ELR (cell line): Measurements from ENCODE around the gene GLRX5.
"Not testable (repeated sequence)": the region's sequence is repeated elsewhere in the genome, so short reads cannot be mapped to it uniquely, and the experiment has no call there.

Experiments
- DNase-seq: peaks from one replicate; pipeline ENCODE4 v3.0.0-alpha.2; 2015; ENCODE audit warnings: low read depth

GLRX5 gene

DNA sequence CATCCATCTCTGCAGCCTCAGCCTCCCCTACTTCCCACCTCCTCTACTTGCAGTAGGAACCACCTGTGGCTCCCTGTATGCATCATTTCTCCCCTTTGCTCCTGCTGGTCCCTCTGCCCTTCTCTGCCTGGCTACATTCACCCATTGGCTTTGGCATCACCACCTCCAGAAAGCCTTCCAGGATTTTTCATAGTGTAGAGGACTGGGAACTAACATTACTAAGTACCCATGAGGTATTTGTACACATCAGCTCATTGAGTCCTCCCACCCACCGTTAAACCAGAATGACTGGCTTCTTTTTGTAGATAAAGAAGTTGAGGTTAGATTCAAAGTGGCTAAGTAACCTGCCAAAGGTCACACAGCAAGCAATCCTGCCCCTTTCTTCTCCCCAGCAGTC, 35.5 kb upstream of the GLRX5 start:
- no peak for DNase-seq

DNA sequence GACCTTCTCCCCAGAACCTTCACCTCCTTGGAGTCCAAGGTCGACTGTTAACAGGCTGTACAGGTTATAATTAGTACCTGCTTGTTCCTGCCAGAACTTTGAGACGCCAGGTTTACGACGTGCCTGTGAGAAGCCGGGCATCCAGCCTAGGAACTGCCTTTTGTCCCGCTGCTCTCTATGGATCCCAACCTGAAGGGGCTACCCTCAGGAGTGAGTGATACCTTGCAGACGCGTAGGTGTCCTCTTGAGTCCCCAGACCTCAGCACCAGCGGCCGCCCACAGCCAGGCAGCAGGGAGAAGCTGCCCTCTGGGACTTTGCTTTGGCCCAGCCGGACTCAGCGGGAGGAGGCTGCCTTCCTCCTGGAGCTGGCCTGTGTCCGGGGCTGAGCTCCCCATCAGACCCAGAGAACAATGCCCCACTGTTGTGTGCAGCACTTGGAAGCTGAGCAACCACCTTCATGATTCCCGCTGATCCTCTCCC, 34.6 kb upstream of the GLRX5 start:
- DNase-seq, result no peak

DNA sequence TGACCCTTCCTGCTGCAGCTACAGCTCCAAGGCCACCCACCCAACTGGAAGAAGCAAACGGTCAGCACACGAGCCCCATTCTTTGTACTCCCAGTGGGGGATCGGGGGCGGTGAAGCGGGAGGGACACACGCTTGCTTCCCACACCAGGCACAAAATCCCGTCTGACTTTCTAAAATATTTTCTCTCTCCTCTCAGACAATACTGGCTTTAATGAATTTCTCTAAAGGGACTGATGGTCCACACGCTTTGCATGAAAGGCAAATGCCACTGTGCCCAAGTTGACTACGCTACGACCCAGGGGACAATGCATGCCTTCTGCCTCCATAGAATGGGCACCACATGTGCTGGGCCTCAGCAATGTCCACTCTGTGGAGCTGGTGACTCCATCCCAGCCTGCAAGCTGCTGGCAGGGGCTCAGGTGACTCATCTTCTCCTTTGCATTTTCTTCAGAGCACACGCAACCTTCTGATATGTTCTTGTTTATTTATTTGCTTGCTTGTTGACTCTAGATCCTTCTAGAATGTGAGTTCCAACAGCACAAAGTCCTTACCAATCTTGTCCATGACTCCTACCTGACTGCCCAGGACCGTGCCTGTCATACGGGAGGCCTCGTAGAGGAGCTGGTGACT, 34.0 kb upstream of the GLRX5 start:
- DNase-seq, result peak; percentile 93

DNA sequence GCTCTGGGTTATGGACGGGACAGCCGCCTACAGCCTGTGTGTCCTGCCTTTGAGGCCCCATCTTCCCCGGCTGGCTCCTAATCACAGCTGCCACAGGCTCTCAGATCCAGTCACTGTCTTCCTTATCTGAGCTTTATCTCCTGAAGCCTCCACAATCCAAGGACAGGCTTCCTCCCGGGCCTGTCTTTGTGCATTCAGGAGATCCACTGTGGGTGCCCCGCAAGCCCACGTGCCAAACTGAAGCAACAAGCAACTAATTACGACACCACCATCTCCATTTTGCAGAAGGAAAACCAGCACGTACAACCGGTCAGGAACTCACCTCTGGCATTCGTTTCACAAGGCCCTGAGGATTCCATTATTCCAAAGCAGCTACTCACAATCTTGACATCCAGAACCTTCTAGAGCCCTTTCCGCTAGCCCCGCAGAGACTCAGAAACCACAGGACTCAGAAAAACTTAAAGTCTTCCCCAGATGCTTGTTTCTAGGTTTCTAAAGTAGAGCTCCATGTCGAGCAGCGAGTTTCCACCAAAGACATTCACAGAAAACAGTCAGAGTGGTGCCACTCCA, 32.4 kb upstream of the GLRX5 start:
- no peak for DNase-seq

DNA sequence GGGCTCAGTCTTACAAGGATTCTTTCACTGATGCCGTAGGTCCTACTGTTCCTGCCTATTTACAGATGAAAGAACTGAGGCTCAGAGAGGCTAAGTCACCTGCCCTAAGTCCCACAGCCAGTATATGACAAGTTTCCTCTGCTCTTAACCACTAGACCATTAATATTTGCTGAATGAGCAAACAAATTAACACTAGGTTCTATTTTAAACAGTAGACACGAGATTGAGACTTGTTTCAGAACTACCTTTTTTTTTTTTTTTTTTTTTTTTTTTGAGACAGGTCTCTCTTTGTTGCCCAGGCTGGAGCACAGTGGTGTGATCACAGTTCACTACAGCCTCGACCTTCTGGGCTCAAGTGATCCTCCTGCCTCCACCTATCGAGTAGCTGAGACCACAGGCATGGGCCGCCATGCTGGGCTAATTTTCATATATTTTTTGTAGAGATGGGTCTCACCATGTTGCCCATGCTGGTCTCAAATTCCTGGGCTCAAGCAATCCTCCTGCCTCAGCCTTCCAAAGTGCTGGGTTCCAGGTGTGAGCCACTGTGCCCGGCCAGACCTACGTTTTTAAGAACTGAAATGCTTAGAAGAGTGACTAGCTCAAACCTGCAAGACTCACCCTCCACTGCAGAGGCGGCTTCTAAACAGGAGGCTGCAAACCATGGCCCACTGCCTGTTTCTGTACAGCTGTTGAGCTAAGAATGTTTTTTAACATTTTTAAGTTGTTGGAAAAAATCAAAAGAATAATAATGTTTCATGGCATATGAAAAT, 31.3 kb upstream of the GLRX5 start:
- DNase-seq, result no peak

DNA sequence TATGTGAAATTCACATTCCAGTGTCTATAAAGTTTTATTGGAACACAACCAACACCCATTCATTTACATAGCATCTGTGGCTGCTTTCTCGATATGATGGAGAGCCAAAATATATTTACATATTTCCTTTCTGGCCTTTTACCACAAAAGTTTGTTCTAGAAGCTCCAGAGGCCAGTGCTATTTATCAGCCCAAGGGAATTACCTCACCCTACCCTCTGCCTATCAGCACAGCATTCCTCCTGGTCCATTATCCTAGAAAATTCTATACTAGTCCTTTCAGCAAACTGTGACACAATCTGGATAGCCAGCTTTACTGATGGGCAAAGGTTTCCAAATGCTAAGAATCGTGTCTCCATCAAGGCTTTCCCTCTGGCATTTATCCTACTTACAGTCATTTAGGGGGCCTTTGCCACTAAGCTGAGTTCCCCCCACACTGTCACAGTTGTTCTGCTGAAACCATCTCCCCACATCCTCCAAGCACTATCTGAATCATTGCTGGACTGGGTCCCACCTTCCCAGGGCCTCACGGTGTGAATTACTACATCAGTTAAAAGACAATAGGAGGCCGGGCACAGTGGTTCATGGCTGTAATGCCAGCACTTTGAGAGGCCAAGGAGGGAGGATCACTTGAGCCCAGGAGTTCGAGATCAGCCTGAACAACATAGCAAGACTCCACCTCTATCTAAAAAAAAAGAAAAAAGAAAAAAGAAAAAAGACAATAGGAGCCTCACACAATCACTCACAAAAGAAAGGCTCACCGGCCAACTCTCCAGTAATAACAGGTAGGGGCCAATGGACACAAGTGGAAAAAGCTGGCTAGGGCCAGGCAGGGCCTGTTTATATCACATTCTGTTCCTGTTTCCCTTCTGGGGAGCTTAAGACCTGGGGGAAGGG, 30.5 kb upstream of the GLRX5 start:
- peak; percentile 82 for DNase-seq

DNA sequence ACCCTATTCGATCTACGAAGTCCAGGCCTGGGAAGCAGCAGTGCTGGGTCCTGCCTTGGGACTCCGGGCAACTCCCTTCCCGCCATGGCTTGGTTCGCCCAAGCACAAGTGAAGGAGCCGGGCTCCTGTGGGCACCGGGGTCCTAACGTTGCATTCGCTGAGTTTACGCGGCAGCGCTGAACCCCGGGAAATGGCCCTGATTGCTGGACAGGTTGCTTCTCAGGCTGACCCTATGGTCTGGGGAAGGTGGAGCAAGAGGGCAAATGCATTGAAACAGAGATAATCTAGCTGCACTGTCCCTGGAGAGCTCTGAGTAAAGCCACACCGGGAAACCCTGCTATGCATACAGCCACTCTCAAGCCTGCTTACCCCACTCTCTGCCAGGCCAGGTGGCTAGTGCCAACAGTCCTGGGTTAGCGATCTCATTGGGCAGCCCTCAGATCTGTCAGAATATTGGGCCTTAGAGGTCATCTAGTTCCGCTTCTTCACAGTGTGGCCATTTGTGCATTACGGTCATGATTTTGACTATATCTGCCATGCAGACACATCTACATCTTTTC, 29.7 kb upstream of the GLRX5 start:
- DNase-seq, result no peak

DNA sequence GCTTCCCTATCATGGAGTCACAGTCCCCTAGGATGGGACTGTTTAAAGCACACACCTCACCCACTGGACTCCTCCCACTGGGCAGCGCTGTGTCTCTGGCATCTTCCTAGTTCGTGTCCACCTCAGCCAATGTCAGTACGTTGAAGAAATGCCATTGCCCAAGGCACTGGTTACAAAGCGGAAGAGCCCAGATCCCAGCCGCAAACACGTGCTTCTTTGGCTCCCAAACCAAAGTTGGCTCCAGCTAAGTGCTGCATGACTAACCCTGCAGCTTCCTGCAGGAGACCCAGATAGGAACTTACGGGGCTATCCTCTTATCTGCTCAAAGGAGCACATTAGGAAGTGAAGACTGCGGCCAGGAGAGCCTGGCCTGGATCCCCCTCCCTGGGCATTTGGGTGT, 27.7 kb upstream of the GLRX5 start:
- peak; percentile 100 for DNase-seq

DNA sequence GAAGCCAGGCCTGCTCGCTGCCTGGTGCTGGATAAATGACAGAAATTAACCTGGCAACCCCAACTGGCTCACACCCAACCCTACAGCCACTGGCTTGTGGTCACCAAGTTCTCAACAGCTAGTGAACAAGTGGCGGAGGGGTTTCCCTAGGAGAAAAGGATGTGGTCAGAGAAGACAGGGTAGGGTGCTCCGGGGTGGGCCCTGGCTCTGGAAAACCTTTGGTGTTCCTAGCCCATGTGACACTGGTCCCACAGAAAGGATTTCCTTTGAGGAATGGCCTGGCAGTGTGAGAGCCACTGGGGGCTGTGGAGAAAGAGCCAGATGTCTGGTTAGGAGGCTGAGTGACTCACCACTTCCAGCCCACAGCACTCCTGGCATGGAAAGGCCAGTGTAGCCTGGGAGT, 27.1 kb upstream of the GLRX5 start:
- DNase-seq, result peak; percentile 91

DNA sequence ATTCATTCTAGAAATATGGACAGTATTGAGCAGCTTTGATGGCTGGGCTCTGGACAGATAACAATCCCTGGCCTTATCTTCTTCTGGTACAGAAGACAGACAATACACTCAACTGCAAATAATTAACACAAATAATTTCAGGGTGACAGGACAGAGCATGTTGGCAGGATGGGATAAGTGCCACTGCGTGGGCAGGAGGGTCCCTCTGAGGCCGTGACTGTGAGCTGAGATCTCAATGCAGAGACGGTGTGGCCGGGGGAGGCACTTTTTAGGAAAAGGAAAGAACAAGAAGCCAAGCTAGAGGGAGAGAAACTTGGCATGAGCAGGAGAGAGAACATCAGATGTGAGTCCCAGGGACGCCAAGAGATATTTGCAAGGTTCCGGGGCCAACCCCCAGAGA, 26.5 kb upstream of the GLRX5 start:
- DNase-seq, result no peak

DNA sequence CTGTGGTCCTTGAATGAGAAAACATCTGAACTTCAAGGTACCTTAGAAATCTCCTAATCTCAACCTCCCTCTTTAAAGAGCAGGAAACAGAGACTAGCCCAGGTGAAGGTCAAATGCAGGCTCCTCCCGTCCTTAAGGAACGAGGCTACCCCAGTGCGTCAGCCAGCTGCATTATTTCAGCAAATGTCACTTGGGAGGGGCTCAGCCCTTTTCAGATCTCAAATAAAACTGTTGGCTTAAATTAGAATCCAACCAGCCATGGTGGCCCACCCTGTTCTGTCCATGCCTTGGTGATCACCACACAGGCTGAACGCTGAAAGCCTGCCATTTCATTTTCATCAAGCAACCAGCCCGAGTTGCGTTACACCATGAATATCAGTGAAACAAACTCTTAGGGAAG, 25.4 kb upstream of the GLRX5 start:
- no peak for DNase-seq

DNA sequence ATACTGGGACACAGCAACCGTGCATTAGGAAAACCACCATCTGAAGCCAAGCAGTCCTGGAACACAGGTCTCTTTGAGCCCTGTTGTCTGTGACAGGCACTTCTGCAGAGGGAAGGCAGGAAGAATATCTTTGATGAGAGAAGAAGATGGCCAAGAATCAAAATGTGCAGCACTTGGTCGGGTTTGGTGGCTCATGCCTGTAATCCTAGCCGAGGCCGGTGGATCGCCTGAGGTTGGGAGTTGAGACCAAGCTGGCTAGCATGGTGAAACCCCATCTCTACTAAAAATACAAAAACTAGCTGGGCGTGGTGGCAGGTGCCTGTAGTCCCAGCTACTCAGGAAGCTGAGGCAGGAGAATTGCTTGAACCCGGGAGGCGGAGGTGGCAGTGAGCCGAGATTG, 24.5 kb upstream of the GLRX5 start:
- not testable (repeated sequence) for DNase-seq

DNA sequence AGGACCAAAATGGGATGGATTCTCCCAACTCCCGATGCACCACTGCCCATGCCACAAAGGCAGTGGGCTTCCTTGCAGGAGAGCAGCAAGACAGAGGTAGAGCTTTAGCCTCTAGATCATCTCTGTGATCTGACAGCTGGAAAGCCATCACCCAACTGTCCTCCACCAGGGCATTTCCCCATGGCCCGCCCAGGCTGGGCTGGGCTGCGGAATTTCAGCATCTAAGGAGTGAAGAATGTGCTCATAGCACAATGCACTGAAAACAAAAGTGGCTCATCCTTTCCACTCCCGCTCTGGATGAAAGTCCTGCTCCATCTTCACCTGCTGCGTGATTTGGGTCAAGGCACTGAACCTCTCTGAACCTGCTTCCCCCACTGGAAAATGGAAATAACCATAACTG, 24.0 kb upstream of the GLRX5 start:
- DNase-seq, result no peak

DNA sequence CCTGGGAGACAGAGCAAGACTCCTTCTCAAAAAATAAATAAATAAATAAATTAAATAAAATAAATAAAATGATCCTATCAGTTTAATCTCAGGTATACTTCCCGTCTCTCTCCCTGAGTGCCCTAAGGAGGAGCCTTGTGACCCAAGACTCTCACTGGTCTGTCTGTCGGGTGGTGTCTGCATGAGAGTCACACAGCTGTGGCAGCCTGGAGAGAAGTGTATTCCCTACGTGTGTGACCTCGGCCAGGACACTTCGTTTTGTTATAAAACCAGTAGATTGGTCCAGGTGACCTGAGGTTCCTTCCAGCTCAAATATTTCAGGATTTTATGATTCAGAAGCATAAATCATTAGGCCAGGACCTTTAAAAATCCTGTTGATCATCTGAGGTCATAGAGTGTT, 23.2 kb upstream of the GLRX5 start:
- no peak for DNase-seq

DNA sequence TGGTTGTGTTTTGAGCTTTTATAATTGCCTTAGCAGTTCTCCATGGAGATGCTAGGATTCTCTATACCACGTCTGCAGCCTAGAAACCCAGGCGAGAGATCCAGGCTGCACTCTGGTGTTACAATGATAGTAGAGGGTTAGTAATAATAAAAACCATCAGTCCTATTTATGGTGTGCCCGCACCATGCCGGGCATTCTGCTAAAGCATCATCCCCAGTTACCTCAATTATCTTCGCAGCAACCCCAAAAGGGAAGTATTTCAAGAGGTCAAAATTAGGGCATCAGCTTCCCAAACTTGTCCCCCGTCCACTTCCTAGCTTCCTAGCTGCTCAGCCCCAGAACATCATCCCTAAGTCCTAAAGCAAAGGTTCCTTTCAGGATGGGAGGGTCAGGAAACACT, 21.6 kb upstream of the GLRX5 start:
- no peak for DNase-seq

DNA sequence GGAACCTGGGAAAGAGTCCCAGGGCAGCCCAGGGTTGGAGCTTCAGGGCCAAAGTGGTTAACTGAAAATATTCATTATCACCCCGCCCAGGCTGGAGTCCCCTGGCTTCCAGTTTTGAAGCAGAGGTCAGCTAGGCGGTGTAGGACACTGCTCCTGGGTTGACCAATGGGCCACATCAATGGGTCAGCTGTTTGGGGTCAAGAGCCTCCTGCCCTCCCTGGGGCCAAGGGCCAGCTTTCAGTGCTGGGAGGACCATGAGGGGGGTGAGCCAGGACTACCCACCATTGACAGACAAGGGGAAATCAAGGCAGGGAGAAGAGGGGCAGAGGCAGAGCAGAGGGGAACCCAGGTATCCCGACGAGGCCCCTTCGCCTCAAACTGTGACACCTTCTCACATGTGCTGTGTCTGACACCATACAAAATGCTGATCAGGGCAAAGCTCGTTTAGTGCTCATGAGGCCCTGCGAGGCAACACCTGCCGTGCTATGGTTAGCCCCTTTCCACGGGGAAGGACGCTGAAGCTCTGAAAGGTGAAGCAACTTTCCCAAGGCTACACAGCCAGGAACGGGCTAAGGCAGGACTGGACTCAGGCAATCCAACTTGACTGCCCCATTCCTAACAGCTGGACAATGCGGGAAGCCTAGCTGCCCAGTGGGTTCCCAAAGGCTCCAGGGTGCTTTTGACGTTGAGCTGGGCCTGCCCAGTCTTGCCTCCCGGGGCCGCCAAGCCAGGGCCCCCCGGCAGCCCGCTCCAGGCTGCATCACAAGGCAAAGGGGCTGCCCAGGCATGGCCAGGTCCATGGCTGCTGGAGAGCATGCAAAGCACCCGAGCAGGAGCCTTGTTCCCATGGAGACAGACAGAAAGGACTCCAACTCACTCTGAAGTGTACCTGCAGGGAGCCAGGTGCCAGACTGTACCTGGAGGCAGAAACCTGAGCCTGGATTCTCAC, 20.4 kb upstream of the GLRX5 start:
- DNase-seq, result no peak

DNA sequence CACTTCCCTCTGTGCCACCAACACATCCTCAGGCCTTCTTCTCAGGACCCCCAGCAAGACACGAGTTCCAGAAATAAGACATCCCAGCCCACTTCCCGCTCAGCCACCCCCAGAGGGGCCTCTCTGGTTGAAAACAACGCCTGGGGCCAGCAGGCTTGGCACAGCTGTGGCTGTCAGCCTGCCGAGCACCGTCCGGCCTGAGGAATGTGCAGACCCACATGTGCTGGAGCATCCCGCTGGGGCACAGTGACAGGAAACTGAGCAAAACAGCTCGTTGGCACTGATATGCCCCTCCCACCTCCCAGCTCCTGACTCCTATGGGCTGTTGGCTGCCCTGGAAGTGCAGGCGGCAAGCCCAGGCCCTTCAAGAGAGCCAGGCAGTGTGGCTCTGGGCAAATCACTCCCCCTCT, 19.8 kb upstream of the GLRX5 start:
- DNase-seq, result peak; percentile 73

DNA sequence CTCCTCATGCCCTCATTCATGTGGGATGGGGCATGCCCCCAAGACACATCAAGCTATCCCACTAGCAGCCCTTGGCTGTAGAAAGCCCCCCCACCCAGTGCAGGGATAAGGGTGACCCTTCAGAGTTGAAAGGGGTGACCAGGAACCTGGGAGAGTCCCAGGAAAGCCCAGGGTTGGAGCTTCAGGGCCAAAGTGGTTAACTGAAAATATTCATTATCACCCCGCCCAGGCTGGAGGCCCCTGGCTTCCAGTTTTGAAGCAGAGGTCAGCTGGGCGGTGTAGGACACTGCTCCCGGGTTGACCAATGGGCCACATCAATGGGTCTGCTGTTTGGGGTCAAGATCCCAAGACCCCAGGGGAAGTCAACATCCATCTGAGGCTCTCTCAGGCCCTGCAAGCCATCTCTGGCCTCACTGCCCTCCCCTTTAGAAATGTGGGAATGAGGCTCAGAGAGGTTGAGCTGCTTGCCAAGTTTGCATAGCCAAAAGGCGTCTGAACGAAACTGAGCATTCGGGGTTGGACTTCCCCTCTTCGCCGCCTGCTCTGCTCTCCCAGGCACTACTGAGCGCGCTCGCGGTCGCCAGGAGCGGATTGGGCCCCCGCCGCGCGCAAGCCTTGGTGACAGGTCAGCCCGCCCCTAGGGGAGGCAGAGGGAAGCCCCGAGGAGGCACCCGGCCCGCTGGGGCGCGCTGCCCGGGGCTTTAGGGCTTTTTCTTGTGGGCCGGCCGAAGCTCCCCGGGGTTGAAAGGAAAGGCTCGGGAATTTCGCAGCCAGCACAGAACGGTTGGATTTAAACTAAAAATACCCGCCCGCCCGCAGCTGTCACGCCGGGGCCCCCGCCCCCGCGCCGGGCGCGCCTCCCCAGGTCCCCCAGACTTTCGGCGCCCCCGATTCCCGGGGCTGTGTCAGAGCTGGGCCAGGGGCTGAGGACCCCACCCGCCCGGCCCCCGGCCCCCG, 19.0 kb upstream of the GLRX5 start:
- DNase-seq, result peak; percentile 81

DNA sequence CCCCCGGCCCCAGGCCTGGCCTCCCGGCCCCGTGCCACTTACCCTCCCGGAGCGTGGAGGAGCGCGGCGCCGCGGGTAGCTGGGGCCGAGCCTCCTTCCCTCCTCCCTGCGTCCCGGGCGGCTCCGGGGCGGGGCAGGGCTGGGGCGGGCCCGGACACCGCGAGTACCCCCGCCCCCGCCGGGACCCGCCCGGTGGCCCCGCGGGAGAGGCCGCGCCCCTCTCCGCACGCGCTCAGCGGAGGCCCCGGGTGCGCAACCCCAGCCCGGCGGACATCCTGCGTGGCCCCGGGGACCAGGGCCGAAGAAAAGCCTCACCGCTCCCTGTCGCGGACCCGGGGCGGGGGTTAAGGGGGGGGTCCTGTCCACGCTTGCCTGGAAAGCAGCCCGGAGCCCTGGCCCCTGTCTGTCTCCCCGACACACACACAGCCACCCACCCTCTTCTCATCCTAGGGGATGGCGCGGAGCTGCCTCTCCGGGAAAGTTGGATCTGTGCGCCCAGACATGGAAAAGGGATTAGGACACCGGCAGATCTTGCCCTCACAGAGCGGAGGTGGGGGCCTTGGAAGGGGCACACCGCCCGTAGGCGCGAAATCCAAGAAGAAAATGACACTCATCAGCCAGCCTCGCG, 18.2 kb upstream of the GLRX5 start, which contains the start of gene SYNE3:
SYNE3 (minus strand) TSS at position 97 of the 628 bp plus-strand sequence. CDS start 40,829 bp downstream, outside the sequence.
- peak; percentile 72 for DNase-seq
